HG02678 (cell line): ENCODE data around the gene ELMO1.

ENCODE experiments used
- ATAC-seq: cut with Tn5 transposase; IDR thresholded peaks from one replicate; pipeline ENCODE4 v1.9.1; 2021; ENCODE audit warnings: mild to moderate bottlenecking, moderate library complexity; ENCODE audit not compliant: unreplicated experiment

Gene ELMO1

GRCh38 chr7:36942025-36942424 lies 506.6 kb downstream of the ELMO1 start:
- no peak for ATAC-seq

GRCh38 chr7:36941359-36941758 lies 507.3 kb downstream of the ELMO1 start:
- ATAC-seq, result no peak

- ATAC-seq, result no peak
Observed at GRCh38 chr7:36939816-36940215, 508.8 kb downstream of the ELMO1 start.

GRCh38 chr7:36937754-36938563 lies 510.7 kb downstream of the ELMO1 start:
- ATAC-seq, result no peak

- no peak for ATAC-seq
Observed at GRCh38 chr7:36931892-36932291, 516.8 kb downstream of the ELMO1 start.

- ATAC-seq, result no peak
Observed at GRCh38 chr7:36929791-36930190, 518.9 kb downstream of the ELMO1 start.

GRCh38 chr7:36928718-36929117 lies 519.9 kb downstream of the ELMO1 start:
- ATAC-seq, result no peak

GRCh38 chr7:36928311-36928710 lies 520.4 kb downstream of the ELMO1 start:
- no peak for ATAC-seq

- ATAC-seq, result no peak
Observed at GRCh38 chr7:36925691-36926090, 523.0 kb downstream of the ELMO1 start.

GRCh38 chr7:36925207-36925606 lies 523.5 kb downstream of the ELMO1 start:
- no peak for ATAC-seq

- ATAC-seq, result no peak
Observed at GRCh38 chr7:36923943-36924436, 524.7 kb downstream of the ELMO1 start.

- no peak for ATAC-seq
Observed at GRCh38 chr7:36923185-36923584, 525.5 kb downstream of the ELMO1 start.

- no peak for ATAC-seq
Observed at GRCh38 chr7:36920433-36920832, 528.2 kb downstream of the ELMO1 start.

GRCh38 chr7:36919738-36920137 lies 528.9 kb downstream of the ELMO1 start:
- ATAC-seq, result no peak

GRCh38 chr7:36918591-36918990 lies 530.1 kb downstream of the ELMO1 start:
- no peak for ATAC-seq

- no peak for ATAC-seq
Observed at GRCh38 chr7:36916619-36917018, 532.0 kb downstream of the ELMO1 start.

- ATAC-seq, result no peak
Observed at GRCh38 chr7:36916116-36916515, 532.5 kb downstream of the ELMO1 start.

GRCh38 chr7:36911788-36912187 lies 536.9 kb downstream of the ELMO1 start:
- ATAC-seq, result no peak

GRCh38 chr7:36910859-36911258 lies 537.8 kb downstream of the ELMO1 start:
- no peak for ATAC-seq

- ATAC-seq, result no peak
Observed at GRCh38 chr7:36910401-36910800, 538.3 kb downstream of the ELMO1 start.

- ATAC-seq, result no peak
Observed at GRCh38 chr7:36906956-36907635, 541.6 kb downstream of the ELMO1 start.

- no peak for ATAC-seq
Observed at GRCh38 chr7:36906448-36906847, 542.2 kb downstream of the ELMO1 start.
